A549 treated with AZD9567 at 1 μM for 4 hours (cell line): ENCODE results near the gene OLAH. TPM values are rescaled to one million over a fixed set of nuclear protein-coding genes. Genes with fewer than 3 reads are reported as not detected.

Source experiments
- total RNA-seq: library from RNA; stranded (reverse); fragments of 200-300 nt; extraction: Qiagen RNA extraction; gene quantifications from 5 replicates; pipeline ENCODE4 v1.2.3, GENCODE V29; 2022; ENCODE audit not compliant: insufficient read depth

The OLAH gene
- 0.13 to 0.26 TPM (median 0.17 TPM) in 4 of 5 replicates, not detected in the other for total RNA-seq

DNA sequence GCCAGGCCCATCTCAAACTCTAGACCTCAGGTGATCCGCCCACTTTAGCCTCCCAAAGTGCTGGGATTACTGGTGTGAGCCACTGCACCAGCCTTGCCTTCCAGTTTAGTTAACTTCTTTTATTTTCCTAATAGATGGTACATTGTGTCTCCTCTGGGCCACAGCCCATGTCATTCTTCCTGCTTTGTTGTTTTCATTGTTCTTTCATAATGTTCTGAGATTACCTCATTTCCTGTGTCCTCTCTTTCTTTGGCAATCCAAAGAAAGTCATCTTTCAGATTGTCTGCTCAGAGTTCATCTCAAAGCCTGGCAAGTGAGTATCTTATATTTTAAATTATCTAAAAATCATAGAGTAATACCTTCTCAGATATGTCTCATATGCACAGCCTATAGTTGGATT, at the start of gene OLAH:
TSS of gene OLAH (plus strand) at position 270 of the 400 bp plus-strand sequence. CDS start 3,346 bp downstream, outside the sequence.

DNA sequence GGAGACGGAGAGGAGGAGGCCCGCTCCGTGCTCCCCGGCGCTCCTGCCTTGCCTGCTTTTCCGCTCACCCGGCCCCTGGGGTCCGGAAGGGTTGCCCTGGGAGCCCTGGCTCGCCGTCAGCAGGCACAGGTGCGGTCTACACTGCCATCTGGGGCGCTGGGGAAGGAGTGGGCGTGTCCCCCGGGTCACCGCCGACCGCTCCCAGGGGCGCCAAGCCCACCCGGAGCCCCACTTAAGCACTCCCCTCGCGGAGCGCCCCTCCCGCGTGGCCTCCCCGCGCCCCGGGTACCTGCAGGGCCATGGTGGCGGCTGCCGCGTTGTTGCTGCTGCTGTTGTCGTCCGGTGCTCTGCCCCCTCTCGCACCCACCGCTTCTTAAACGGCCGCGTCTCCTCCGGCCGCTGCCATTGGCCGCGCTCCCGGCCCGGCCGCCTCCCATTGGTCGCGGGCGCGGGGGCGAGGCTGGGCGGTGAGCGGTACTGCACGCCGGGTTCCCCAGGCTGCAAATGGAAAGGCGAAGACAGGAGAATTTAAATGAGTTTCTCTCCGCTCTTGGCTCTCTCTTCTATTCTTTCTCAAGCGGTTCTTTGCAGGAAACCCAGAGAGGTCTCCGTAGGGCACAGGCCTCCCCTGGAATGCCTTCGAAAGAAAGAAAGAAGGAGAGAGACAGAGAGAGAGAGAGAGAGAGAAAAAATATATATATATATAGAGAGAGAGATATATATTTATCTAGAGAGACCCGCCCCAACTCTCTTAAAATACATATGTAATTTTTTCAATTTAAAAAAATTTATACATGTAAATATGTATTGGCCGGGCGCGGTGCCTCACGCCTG, 44.9 kb downstream of the OLAH start, which contains the start of gene ACBD7:
TSS of gene ACBD7 (minus strand) at position 349 of the 834 bp plus-strand sequence. CDS start at position 301, 48 bp downstream.

DNA sequence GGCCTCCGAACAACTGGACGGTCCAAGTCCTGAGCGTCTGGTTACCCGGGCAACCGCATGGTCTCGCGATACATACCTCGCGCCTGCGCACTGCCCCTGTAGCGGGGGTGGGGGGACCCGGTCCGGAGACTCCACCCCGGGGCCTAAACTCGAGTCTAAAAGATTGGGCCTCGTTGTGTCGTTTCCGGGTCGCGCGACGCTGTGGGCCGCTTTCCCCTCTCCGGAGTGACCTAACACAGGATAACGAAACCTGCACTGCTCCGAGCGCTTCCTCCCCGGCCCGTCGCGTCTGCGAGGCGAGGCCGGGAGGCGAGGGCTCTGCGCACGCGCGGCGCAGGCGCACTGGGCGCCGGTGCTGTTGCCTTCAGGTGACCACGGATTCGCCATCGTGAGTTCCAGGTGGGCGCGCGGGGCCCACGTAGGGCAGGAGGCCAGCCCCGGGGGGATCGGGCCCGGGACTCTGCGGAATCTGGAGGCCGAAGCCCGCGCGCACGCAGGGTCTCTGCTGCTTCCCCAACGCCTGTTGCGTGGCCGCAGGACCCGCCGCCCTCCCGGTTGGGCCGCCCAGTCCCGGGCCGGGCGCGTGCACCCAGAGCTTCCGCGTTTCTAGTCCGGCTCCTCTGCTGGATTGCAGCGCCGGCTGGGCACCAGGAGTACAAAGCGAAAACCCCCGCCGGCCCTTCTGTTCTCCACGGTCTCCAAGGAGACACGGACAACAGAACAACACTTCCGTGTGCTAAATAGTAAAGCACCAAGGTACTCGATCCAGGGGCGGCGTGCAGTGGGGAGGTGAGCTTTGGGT, 53.5 kb downstream of the OLAH start, which contains the start of gene RPP38:
TSS of gene RPP38 (plus strand) at position 345 of the 802 bp plus-strand sequence. CDS start 5,960 bp downstream, outside the sequence.

Other genes starting within 250 kb of the OLAH start
- gene CDNF, start 205.9 kb upstream of the OLAH start, total RNA-seq = 0.71 to 1.3 TPM (median 1.1 TPM) in 4 of 5 replicates, not detected in the other
- 40.1 to 45.1 TPM (median 43.0 TPM) in 5 replicates for gene HSPA14, start 205.6 kb upstream of the OLAH start, total RNA-seq
- 10.6 to 13.8 TPM (median 11.1 TPM) in 5 replicates for gene MSANTD7, start 205.6 kb upstream of the OLAH start, total RNA-seq
- gene SUV39H2, start 165.1 kb upstream of the OLAH start, total RNA-seq = 18.1 to 33.6 TPM (median 21.4 TPM) in 5 replicates
- gene DCLRE1C, start 89.8 kb upstream of the OLAH start, total RNA-seq = 4.1 to 7.1 TPM (median 5.6 TPM) in 5 replicates
- gene MEIG1, start 84.6 kb upstream of the OLAH start, total RNA-seq = 0.70 to 1.2 TPM (median 1.1 TPM) in 4 of 5 replicates, not detected in the other
- 0.95 to 1.6 TPM (median 1.1 TPM) in 4 of 5 replicates, not detected in the other for gene ACBD7, start 44.8 kb downstream of the OLAH start, total RNA-seq
- gene RPP38, start 53.4 kb downstream of the OLAH start, total RNA-seq = 33.7 to 38.3 TPM (median 36.8 TPM) in 5 replicates
- gene NMT2, start 124.8 kb downstream of the OLAH start, total RNA-seq = 17.8 to 23.6 TPM (median 22.0 TPM) in 5 replicates